HUDEP-2 (cell line): ENCODE measurements around the gene LHFPL3.

Experiments used
- DNase-seq, 76 experiments: peaks; one replicate each; lab custom pipeline; 2025; ENCODE audit not compliant: unreplicated experiment in 76 of 76; lab: John Stamatoyannopoulos, UW

LHFPL3 gene

DNA sequence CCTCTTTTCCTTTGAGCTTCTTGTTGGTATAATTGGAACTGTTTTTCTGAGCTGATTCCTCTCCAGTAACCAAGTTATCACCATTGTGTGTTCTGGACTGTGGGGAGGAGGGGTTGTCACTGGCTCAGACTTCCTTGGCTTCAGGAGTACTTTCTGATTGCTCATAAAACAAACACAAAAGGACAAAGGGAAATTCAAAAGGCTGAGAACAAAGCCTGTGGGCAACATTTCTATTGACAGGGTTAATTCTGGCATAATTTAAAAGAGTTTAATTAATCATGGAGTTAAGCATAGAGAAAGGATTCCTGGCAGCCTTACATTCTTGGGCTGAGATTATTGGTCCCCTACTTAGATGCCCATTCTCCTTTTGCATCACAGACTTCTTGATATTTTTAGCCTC lies 462.7 kb downstream of the LHFPL3 start:
- DNase-seq, result no peak

- DNase-seq, result no peak
These were observed 464.7 kb downstream of the LHFPL3 start for GRCh38 chr7:104793066-104793465.

DNA sequence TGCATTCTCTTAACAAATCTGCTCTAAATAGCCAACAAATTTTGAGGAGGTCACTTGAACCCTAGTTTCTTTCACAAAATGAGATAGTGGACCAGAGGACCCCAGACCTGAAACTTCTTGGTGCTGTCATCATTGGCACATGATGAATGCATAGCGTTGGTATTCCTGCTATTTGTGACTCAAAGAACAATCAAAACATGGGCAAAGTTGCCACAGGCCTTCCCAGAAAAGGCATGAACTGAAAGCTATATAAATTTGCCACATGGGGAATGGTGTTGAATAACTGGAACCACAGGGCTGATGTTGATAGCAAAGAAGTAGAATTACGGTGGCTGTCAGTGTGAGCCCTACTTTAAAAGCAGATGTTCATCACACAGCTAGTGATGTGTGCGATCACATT lies 465.8 kb downstream of the LHFPL3 start:
- DNase-seq, result no peak

DNA sequence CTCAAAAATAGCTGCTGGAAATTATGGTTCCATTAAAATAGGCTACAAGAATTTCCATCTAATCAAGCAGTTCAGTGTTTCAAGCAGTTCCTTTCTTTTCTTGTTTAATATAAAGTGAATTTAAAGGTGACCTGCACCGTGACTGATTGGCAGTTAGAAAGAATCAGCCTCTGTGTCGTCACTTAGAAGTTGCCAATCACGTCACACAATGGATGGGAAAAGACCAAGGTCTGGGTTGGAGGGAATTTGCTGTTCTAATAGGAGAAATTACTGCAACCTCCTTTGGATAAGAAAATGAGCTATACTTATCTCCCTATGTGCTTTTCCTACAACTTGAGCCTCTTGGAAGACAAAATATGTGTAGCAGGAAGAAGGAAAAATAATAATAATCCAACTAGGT lies 466.2 kb downstream of the LHFPL3 start:
- DNase-seq, result no peak

DNA sequence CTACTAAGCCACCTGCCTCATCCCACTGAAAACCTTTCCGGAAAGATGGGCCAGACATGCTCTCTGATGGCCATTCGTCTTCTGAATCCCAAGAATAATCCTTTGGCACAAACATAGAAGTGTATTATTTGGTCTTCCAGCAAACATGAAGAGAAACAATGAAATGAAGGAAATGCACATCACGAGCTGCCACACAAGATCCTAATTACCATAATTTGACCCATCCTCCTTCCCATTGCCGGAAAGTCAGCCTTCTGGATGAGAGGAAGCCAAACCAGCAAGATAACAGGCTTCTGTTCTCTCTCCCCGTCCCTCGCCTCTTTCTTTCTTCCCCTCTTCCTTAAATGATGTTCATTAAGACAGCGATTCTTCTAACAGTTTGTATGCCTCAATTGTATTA lies 466.7 kb downstream of the LHFPL3 start:
- no peak for DNase-seq

DNA sequence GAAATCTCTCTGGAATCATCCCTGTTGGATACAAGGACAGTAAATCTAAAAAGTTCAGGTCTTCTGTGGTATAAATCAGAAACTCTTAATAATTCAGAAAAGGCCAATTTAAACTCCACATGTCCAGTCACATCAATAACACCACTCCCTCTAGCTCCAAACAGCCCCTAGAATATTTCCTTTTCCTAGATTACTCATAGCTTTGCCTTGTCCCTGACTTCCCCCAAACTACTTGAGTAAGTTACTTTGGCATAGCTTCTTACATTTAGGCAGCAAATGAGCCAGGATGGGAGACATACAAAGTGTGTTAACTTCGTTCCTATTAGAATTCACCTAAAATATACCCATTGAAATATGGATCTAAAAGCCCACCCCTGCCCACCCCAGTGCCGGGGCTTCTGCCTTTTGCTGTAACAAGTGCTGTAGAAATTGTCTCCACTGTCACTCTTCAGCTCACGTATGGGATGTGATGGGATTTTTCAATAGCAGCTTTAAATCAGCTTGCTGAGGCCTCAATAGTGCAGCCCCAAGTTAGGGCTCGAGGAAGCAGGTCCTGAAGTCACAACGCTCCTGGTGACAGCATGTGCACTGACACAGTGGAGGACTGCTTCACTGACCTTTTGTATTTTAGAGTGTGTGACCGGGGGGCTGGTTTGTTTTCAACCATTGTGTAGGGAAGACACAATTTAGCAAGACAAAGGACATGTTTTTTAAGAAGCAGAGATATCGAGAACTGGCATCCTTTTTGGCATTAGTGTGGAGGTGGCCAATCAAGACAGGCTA lies 467.4 kb downstream of the LHFPL3 start:
- DNase-seq, result no peak

- DNase-seq, result no peak
These were observed 471.9 kb downstream of the LHFPL3 start for GRCh38 chr7:104800307-104800706.

DNA sequence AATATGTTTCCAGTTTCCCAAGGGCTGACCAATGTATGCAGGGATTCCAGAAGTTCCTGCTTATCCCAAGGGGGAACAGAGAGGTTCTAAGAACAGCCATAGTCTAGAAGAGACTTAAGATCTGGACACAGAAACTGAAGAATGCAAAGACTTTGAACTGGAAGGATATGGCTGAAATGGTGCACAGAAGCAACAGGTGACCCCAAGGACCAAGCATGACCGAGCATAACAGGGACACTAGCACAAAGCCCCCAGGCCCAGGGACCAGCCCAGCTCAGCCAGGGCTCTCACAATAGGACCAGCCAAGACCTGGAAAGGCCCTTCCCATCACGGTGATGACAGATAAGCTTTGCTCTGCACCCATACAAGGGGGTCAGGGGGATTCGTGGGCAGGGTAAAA lies 472.6 kb downstream of the LHFPL3 start:
- no peak for DNase-seq

- no peak for DNase-seq
These were observed 475.5 kb downstream of the LHFPL3 start for GRCh38 chr7:104803931-104804330.

DNA sequence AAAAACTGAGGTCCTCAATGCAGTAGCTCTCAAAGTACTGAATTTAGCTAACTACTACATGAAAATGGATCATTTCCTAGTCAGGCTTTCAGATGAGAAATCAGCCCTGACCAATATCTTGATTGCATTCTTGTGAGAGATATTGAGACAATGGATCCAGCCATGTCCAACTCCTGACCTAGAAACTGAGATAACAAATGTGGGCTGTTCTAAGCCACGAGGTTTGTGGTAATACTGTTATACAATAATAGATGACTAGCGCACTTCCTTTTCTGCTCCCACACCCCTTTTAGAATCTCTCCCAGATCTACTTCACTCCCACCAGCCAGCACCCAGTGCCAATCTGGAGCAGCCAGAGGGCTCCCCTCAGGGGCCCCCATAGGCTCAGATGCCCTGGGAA lies 476.3 kb downstream of the LHFPL3 start:
- no peak for DNase-seq

DNA sequence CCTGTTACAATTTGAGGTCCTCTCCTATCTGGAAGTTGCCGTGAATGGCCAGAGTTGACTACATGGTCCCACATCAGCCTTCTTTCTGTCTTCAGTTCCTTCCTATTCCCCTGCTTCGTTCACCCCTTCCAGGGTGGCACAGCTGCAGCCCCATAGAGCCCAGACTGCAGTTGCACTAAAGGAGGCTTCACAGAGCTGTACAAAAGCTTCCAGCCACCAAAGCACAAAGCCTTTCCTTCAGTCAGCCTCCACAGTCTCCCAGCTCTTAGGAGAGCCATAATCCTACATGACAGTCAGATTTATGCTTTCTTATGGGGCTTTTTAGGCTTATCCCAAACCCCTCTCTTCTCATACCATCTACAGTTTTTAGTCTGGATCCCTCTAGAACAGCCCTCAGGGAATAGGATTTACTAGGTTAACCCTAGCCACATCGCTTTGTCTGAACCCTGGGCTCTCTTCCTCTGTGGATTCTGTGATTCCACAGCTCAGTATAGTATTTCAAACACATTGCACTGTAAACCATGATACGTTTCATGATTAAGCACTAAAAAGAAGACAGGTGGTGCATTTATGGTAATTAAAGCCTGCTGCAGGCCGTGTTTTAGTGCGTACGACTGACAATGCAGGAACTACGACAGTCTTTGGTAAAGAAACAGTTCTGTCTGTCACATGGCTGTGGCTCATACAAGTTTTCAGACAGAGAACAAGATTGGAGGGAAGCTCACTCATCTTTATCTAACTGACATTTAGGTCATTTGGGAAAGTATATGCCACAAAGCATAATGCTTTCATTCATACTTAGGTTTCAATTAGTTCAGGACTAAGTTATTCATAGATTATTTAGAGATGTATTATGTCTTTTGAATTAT lies 477.3 kb downstream of the LHFPL3 start:
- DNase-seq, result no peak

DNA sequence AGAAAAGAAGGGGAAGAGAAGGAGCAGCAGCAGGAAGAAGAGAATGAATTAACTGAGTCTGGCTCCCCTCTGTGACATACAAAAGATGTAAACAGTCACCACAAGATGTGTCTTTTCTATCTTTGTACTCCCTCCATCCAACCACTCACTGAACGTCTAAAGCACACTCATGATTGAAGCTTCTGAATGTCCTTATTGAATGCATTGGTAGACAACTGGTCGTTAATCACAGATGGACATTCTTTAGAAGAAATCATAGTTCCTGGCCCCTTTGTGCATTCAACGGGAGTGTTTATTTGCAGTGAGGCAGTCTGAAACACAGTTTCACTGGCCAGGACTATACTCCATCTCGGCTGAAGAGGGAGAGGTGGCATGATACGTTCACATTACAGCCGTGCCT lies 479.3 kb downstream of the LHFPL3 start:
- no peak for DNase-seq

DNA sequence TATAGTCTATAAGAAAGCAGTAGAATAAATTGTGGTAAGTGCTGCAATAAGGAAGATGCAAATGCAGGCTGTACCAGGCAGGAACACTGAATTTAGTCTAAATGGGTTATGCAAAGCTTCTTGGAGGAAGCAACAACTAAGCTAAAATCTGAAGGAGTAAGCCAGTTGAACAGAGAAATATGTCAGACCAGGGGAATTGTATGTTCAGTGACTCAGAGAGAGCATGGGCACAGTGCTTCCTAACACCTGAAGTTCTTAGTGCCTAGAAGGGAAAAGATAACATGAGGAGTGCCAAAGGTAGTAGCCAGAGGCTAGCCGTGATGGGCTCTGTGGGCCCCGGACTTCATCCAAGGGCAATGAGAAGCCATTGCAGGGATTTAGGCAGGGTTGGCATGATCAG lies 481.5 kb downstream of the LHFPL3 start:
- no peak for DNase-seq

DNA sequence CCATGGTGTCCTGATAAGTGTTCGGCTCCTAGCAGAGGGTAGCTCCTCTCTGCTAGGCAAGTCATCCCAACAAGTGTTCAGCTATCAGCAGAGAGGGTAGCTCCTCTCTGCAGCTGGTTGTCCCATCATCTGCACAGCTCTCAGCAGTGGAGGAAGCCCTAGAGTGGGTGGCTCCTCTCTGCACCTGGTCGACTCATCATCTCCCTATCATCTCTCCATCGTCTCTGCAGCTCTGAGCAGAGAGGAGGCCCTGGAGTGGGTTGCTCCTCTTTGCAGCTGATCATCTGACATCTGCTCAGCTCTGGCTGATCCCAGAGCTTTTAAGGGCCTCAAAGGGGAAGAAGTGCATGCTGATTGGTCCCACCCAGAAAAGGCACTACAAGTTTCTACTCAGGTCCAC lies 485.7 kb downstream of the LHFPL3 start:
- no peak for DNase-seq

GRCh38 chr7:104814671-104815400 lies 486.4 kb downstream of the LHFPL3 start:
- DNase-seq, result no peak

DNA sequence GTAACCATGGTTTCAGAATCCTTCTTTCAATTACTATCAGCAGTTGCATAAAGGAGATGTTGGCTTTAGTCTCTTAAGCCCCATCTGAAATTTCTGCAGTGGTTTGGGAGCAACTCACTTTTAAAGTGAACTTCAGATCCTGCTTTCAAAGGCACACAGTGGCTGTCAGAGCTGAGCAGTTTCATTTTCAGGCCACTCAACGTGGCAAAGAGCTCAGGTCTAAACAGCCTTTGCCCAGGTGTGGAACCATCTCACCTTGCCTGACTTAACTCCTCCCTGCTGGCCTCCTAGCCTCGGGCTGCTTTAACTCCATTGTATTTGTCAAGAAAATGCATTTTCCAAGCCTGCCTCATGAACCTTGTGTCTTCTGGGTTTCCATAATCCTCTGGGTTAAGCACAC lies 488.1 kb downstream of the LHFPL3 start:
- no peak for DNase-seq

- no peak for DNase-seq
These were observed 490.8 kb downstream of the LHFPL3 start for GRCh38 chr7:104818961-104819880.

DNA sequence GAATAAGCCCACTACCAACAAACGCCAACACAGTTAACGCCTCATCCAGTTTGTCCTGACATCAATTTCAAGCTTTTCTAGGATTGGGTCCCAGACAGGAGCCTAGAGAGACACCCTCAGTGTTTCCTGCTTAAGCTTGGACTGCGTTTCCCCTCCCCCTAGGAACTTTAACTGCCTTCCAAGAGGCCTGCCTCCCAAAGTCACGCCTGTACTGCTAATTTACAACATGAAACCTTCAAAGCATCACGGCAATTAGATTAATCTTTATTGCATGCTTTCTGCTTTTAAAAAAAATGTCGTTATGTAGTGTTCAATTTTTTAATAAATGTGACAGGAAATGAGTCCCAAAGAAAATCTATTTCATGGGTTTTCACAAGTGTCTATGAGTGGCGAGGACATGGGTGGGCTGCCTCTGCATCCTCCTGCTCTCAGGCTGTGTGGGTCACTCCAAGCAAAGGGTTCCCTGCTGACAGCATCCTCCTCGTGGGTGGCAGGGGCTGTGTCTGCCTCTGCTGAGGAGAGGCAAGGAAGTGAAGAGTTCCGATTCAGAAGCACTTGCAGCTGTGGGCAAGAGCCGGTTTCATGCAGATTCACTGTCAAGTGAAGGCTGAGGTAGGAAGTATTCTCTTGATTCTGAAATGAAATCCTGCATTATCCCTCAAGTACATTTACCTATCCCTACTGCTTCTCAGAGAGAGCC lies 492.6 kb downstream of the LHFPL3 start:
- no peak for DNase-seq

DNA sequence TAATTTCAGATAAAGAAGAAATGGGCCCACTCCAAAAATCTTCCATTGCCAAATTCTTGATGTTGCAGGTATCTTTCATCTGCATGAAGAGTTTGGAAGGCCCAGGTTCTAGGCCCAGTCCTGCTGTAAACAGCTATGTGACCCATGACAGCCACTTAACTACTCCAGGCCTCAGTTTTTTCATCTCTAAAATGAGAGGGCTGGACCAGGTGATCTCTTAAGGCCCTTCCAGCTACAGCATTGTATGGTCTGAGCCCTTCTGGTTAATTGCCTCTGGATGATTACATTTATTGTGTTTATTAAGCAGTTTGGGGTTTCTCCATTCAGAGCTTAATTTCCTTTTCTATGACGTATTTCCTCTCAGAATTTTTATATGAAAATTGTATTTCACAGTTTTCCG lies 494.8 kb downstream of the LHFPL3 start:
- no peak for DNase-seq

DNA sequence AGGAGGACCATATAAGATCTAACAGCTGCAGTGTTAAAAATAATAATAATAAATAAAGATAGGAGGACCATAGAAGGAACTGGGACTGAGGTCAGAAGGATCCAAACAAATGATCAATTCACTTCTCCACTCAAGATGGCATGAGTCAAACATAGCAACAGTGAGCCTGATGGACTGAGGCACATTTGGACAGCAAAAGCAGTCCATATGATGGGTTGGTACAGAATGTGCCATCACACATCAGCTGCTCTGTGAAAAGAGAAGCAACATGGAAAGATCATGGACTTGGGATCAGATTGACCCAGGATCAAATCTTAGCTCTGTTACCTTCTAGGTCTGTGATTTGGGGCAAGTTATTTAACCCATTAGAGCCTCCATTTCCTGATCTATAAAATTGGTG lies 496.7 kb downstream of the LHFPL3 start:
- DNase-seq, result no peak
